GM23338 (cell line): ENCODE data around the gene SFRP5.

ENCODE experiments used
- EZH2 ChIP-seq: fragments of 200-600 bp; sonication (generic); IDR thresholded peaks from one replicate; pipeline ENCODE4 v1.8.0; 2017; ENCODE audit warnings: antibody characterized with exemption, mild to moderate bottlenecking, low read depth; ENCODE audit not compliant: unreplicated experiment
- POLR2AphosphoS5 ChIP-seq: IDR thresholded peaks from 2 replicates; pipeline ENCODE4 v1.6.1; 2016; ENCODE audit warnings: antibody characterized with exemption, low read depth
- TF ChIP-seq, protein P1 (sequence below), 2 experiments: fragments of 200-600 bp in 1 of 2; sonication (generic) in 1 of 2; conservative IDR thresholded peaks; 2 replicates each; pipeline versions ENCODE4 v1.5.1 to v1.6.1; 2016 to 2017; ENCODE audit warnings: antibody characterized with exemption in 2 of 2, low read depth in 2 of 2, mild to moderate bottlenecking in 2 of 2, moderate library complexity in 1 of 2
- TF ChIP-seq, protein P2 (sequence below): IDR thresholded peaks from 2 replicates; pipeline ENCODE4 v1.6.1; 2016; ENCODE audit warnings: antibody characterized with exemption

DNA sequence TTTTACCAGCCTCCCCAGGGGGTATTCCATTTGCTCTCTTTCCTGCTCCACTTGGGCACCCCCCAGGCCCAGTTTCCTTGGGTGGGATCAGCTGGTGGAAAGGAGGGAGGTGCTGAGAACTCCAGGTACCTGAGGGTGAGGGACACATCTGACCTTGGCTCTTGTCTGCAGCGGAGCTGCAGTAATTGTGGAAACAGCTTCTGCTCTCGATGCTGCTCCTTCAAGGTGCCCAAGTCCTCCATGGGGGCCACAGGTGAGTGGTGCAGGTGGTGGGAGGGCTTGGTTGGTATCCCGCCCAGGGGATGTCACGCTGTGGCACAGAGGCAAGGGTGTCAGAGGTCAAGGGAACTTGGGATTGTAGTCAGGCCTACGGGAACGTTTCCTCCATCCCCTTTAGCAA is 14.3 kb downstream of the SFRP5 start:
- TF ChIP-seq, protein P1, sequence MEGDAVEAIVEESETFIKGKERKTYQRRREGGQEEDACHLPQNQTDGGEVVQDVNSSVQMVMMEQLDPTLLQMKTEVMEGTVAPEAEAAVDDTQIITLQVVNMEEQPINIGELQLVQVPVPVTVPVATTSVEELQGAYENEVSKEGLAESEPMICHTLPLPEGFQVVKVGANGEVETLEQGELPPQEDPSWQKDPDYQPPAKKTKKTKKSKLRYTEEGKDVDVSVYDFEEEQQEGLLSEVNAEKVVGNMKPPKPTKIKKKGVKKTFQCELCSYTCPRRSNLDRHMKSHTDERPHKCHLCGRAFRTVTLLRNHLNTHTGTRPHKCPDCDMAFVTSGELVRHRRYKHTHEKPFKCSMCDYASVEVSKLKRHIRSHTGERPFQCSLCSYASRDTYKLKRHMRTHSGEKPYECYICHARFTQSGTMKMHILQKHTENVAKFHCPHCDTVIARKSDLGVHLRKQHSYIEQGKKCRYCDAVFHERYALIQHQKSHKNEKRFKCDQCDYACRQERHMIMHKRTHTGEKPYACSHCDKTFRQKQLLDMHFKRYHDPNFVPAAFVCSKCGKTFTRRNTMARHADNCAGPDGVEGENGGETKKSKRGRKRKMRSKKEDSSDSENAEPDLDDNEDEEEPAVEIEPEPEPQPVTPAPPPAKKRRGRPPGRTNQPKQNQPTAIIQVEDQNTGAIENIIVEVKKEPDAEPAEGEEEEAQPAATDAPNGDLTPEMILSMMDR (conservative IDR thresholded peaks at IDR 0.05; ENCODE audit: low read depth in 2 of 2), result no peak
- no peak for TF ChIP-seq EZH2
- TF ChIP-seq, protein P2, sequence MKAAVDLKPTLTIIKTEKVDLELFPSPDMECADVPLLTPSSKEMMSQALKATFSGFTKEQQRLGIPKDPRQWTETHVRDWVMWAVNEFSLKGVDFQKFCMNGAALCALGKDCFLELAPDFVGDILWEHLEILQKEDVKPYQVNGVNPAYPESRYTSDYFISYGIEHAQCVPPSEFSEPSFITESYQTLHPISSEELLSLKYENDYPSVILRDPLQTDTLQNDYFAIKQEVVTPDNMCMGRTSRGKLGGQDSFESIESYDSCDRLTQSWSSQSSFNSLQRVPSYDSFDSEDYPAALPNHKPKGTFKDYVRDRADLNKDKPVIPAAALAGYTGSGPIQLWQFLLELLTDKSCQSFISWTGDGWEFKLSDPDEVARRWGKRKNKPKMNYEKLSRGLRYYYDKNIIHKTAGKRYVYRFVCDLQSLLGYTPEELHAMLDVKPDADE, result no peak
- TF ChIP-seq POLR2AphosphoS5, result no peak
